Osteocyte (in vitro differentiated cells): ENCODE measurements around the gene TMEM19. TPM values are rescaled to one million over a fixed set of nuclear protein-coding genes. Genes with fewer than 3 reads are reported as not detected.

Source experiments
- DNase-seq: peaks from one replicate; pipeline ENCODE4 v3.0.0; 2021; ENCODE audit warnings: mixed read lengths; ENCODE audit not compliant: unreplicated experiment; ENCODE audit errors: extremely low spot score
- H3K27ac Mint-ChIP-seq: one replicate; pipeline ENCODE4 v1.8.0; 2021; ENCODE audit warnings: mild to moderate bottlenecking, mixed read lengths; ENCODE audit not compliant: unreplicated experiment
- H3K27me3 Mint-ChIP-seq: one replicate; pipeline ENCODE4 v1.8.0; 2021; ENCODE audit warnings: mixed read lengths; ENCODE audit not compliant: unreplicated experiment
- H3K36me3 Mint-ChIP-seq: one replicate; pipeline ENCODE4 v1.8.0; 2021; ENCODE audit warnings: mixed read lengths; ENCODE audit not compliant: unreplicated experiment
- H3K4me1 Mint-ChIP-seq: one replicate; pipeline ENCODE4 v1.8.0; 2021; ENCODE audit warnings: mixed read lengths; ENCODE audit not compliant: unreplicated experiment
- H3K4me3 Mint-ChIP-seq: one replicate; pipeline ENCODE4 v1.8.0; 2021; ENCODE audit warnings: mild to moderate bottlenecking, moderate library complexity, mixed read lengths; ENCODE audit not compliant: unreplicated experiment
- H3K9me3 Mint-ChIP-seq: one replicate; pipeline ENCODE4 v1.8.0; 2021; ENCODE audit warnings: mixed read lengths; ENCODE audit not compliant: unreplicated experiment
- total RNA-seq: library from RNA; stranded (reverse); gene quantifications from 2 replicates; pipeline ENCODE4 v1.2.1, GENCODE V29; 2021
- TF ChIP-seq, protein P1 (sequence below): fragments of 200-600 bp; sonication (generic); IDR thresholded peaks from 2 replicates; pipeline ENCODE4 v1.5.0; 2021; ENCODE audit warnings: antibody characterized with exemption, mild to moderate bottlenecking, moderate library complexity

TMEM19 gene
- total RNA-seq, 1 donor from 2014 or later: 28.0 TPM

DNA sequence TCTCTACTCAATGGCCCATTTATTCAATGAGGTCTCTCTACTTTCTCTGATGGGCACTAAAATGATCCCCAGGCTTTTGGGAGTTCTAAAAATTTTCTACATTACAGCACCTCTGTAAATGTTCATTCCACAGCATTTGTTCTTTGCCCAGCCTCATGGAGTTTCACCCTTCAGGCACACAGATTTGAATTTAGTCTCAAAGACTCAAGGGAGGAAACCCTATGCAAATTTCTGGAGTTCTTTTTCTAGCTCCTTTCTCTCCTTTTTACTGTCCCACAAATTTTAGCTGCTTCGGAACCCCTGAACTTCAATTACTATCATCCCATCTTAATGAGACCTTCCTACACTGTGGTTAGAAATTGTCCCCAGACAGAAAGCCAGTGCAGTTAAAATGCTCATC lies 51.3 kb downstream of the TMEM19 start:
- Mint-ChIP-seq H3K27me3 (no peaks in the 10 kb centered on the region), H3K27ac (no peak overlapping the region), H3K4me1 (no peaks in the 10 kb centered on the region), H3K9me3 (no peaks in the 10 kb centered on the region), H3K4me3 (no peak overlapping the region), H3K36me3 (no peaks in the 10 kb centered on the region)
- TF ChIP-seq, protein P1, sequence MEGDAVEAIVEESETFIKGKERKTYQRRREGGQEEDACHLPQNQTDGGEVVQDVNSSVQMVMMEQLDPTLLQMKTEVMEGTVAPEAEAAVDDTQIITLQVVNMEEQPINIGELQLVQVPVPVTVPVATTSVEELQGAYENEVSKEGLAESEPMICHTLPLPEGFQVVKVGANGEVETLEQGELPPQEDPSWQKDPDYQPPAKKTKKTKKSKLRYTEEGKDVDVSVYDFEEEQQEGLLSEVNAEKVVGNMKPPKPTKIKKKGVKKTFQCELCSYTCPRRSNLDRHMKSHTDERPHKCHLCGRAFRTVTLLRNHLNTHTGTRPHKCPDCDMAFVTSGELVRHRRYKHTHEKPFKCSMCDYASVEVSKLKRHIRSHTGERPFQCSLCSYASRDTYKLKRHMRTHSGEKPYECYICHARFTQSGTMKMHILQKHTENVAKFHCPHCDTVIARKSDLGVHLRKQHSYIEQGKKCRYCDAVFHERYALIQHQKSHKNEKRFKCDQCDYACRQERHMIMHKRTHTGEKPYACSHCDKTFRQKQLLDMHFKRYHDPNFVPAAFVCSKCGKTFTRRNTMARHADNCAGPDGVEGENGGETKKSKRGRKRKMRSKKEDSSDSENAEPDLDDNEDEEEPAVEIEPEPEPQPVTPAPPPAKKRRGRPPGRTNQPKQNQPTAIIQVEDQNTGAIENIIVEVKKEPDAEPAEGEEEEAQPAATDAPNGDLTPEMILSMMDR: no peak
- no peak for DNase-seq

DNA sequence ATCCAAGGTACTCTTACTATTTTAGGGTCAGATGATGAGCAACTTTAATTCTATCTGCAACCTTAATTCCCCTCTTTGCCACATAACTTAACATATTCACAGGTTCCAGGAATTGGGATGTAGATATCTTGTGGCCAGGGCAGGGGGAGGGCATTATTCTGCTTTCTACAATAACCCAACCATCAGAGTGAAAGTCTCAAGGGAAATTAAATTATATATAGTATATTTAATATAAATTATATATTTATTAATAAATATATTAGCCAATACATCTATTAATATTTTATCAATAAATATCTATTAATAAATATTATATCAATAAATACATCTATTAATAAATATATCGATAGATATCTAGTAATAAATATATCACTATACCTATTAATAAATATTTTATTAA lies 57.1 kb downstream of the TMEM19 start:
- no peaks in the 10 kb centered on the region for H3K36me3 Mint-ChIP-seq
- TF ChIP-seq, protein P1: no peak
- H3K9me3 Mint-ChIP-seq: no peaks in the 10 kb centered on the region
- peaks cover 3% of the 10 kb centered on the region for H3K27me3 Mint-ChIP-seq
- H3K4me1 Mint-ChIP-seq: no peaks in the 10 kb centered on the region
- H3K4me3 Mint-ChIP-seq: no peak overlapping the region
- no peak overlapping the region for H3K27ac Mint-ChIP-seq
- DNase-seq: no peak

DNA sequence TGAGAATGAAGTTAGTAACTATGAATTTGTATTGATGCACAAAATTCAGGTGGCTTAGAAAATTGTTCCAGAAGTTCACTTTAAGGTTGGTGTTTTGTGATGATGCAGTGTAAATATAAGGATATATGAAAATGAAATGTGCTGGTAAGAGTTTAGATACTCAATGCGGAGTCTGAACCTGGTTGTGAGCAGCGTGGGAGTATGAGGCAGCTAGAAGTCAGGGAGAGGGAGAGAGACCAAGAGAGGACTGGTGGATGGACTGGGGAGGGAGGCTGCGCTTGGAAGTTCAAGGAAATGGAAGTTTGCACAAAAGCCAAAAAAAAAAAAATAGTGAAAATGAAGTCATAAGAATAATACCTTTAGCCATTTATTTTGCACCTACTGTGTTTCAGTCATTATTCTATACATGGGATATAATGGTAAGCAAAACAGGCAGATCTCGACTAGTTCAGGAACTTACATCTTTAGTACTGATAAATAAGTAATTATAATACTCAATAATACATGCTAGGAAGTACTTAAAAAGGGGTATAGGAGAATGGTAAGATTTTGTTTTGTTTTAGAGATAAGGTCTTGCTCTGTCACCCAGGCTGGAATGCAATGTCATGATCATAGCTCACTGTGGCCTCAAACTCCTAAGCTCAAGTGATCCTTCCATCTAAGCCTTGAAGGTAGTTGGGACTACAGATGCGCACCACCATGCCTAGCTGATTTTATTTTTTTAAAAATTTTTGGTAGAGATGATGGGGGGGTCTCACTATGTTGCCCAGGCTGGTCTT lies 58.8 kb downstream of the TMEM19 start:
- no peaks in the 10 kb centered on the region for H3K9me3 Mint-ChIP-seq
- DNase-seq: no peak
- no peaks in the 10 kb centered on the region for H3K36me3 Mint-ChIP-seq
- no peak overlapping the region for H3K27ac Mint-ChIP-seq
- H3K4me3 Mint-ChIP-seq: no peak overlapping the region
- H3K27me3 Mint-ChIP-seq: peaks cover 20% of the 10 kb centered on the region
- TF ChIP-seq, protein P1: no peak
- no peaks in the 10 kb centered on the region for H3K4me1 Mint-ChIP-seq

DNA sequence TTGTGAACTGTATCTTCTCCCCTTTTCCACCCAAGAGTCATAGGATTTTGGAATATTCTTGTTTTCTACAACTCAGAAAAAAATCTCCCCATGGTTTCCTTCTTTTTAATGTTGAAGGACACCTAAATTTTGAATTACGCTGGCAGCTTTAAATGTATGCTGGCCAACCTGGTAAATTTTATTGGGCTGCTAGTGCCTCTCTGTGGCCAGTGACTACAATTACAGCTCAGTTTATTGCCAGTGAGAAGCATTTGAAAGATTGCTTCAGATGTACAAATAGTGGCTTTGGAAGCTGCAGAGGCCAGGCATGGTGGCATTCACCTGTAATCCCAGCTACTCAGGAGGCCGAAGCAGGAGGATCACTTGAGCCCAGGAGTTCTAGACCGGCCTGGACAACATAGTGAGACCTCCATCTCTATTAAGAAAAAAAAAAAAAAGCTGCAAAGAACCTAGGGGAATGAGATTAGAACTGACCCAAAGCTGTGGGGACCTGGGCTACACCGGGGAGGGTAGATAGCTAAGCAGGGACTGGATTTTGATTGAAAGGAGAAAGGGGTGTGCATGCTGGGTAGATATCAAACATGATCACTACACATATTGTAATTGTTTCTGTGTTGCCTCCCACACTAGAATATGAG lies 61.2 kb downstream of the TMEM19 start:
- H3K27me3 Mint-ChIP-seq: peaks cover 44% of the 10 kb centered on the region
- TF ChIP-seq, protein P1: peak; percentile 80
- no peaks in the 10 kb centered on the region for H3K36me3 Mint-ChIP-seq
- no peak overlapping the region for H3K4me3 Mint-ChIP-seq
- no peak overlapping the region for H3K27ac Mint-ChIP-seq
- H3K9me3 Mint-ChIP-seq: no peaks in the 10 kb centered on the region
- no peaks in the 10 kb centered on the region for H3K4me1 Mint-ChIP-seq
- DNase-seq: no peak

DNA sequence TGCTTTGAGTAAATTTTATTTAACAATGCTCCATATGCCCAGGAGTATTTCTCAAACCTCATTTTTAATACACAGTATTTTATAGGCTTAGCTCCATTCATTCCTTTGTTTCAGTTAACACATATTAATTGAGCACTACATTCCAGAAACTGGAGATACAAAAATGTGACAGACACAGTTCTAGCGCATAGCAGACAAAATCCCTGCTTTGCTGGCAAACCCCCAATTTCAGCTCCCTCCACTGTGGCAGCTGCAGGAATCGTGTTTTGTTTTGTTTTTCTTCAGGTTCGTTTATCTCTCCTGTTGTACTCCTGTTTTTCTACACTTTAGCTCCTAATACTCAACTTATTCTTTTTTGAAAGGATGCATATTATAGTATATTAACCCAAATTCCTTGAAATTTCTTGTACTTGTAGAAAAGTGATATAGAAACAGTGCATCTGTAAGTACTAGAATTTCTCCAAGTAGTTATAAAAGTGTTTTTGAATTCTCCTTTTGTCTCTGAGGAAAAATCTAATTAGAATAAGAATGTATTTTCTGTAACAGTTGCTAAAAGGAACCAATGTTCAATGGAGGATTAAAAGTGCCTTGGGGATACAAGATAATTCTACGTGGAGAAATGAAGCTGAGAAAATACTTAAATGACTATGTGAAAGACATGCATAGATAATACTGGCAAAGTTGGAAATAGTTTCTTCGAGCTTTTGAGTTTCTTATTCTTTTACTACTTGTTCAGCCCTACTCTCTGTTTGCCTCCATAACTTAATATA lies 62.4 kb downstream of the TMEM19 start:
- Mint-ChIP-seq H3K27me3 (peaks cover 48% of the 10 kb centered on the region), H3K27ac (no peak overlapping the region), H3K4me1 (no peaks in the 10 kb centered on the region), H3K9me3 (no peaks in the 10 kb centered on the region), H3K4me3 (no peak overlapping the region), H3K36me3 (no peaks in the 10 kb centered on the region)
- TF ChIP-seq, protein P1: no peak
- no peak for DNase-seq
